Kidney (tissue), 14 donors: Measurements from ENCODE around the gene CLCN7. TPM values are rescaled to one million over a fixed set of nuclear protein-coding genes. Genes with fewer than 3 reads are reported as not detected.

ENCODE experiments used
- DNase-seq, 5 donors: peaks; one replicate each; pipeline ENCODE4 v3.0.0-alpha.2; 2013 to 2020
- FAIRE-seq: peaks from 2 replicates; lab custom pipeline; 2012; peaks lifted over from hg19 to GRCh38; lab: Jason Lieb, UNC
- H3K27ac ChIP-seq, 2 donors: one replicate each; pipeline ENCODE4 v1.7.0; 2013; ENCODE audit warnings: low read depth in 2 of 2, low read length in 2 of 2, inconsistent platforms in 1 of 2
- H3K27me3 ChIP-seq: one replicate; pipeline ENCODE4 v1.7.1; 2013; ENCODE audit warnings: low read length, inconsistent platforms; ENCODE audit not compliant: control insufficient read depth, insufficient read depth
- H3K36me3 ChIP-seq, 3 donors: one replicate each; pipeline versions ENCODE4 v1.7.0 to v1.7.1; 2013; ENCODE audit warnings: low read length in 3 of 3, control low read depth in 1 of 3, inconsistent platforms in 1 of 3; ENCODE audit not compliant: insufficient read depth in 3 of 3, control insufficient read depth in 2 of 3
- H3K4me1 ChIP-seq, 3 donors: one replicate each; pipeline versions ENCODE4 v1.7.0 to v1.7.1; 2013; ENCODE audit warnings: low read length in 3 of 3, inconsistent platforms in 1 of 3, low read depth in 1 of 3; ENCODE audit not compliant: control insufficient read depth in 2 of 3, insufficient read depth in 2 of 3
- H3K4me3 ChIP-seq, 3 donors: one replicate each; pipeline versions ENCODE4 v1.7.0 to v1.8.1; 2013; ENCODE audit warnings: low read length in 3 of 3, control low read depth in 1 of 3, inconsistent platforms in 1 of 3
- H3K9ac ChIP-seq, 3 donors: one replicate each; pipeline versions ENCODE4 v1.7.0 to v1.7.1; 2013; ENCODE audit warnings: low read length in 3 of 3, control low read depth in 1 of 3, inconsistent platforms in 1 of 3
- H3K9me3 ChIP-seq, 3 donors: one replicate each; pipeline versions ENCODE4 v1.7.0 to v1.7.1; 2013; ENCODE audit warnings: low read length in 3 of 3, control low read depth in 1 of 3, inconsistent platforms in 1 of 3; ENCODE audit not compliant: control insufficient read depth in 2 of 3, insufficient read depth in 1 of 3
- CTCF ChIP-seq: IDR thresholded peaks from 3 replicates; pipeline ENCODE4 v1.5.1; 2012; ENCODE audit warnings: mild to moderate bottlenecking, moderate library complexity, borderline replicate concordance; ENCODE audit not compliant: insufficient read depth; ENCODE audit errors: extremely low read depth
- intact Hi-C: fragments of 100-400 bp; cut with DNase I; formaldehyde crosslinking; loops from one replicate; pipeline ENCODE4 v1.11.1; 2022
- polyA plus RNA-seq: library from polyadenylated mRNA; stranded (reverse); fragments of 350-450 nt; fragmentation: Illumina TruSeq; extraction: RNeasy Lipid Tissue Mini Kit (QIAGEN cat#74804); gene quantifications from one replicate; pipeline ENCODE4 v1.2.3, GENCODE V29; 2014; ENCODE audit warnings: low read depth, low replicate concordance; ENCODE audit not compliant: insufficient read depth
- total RNA-seq: library from RNA; stranded (reverse); fragmentation: NEBNext Ultra II Directional; extraction: Animal tissue kit (Norgen Biotek cat#: 25700); gene quantifications from one replicate; pipeline ENCODE4 v1.2.1, GENCODE V29; 2021
- donor health status: control.
- donor health status: control.
- donor health status: control.
- donor health status: control.
- donor health status: control.
- donor health status: DM: yes; HTN: yes; CAD: no.
- donor health status: Normal renal cell carcinoma (clear cell type).

CLCN7 gene
- total and polyA plus RNA-seq, 2 donors from 2014 or later, result 38.9 to 92.5 TPM

DNA sequence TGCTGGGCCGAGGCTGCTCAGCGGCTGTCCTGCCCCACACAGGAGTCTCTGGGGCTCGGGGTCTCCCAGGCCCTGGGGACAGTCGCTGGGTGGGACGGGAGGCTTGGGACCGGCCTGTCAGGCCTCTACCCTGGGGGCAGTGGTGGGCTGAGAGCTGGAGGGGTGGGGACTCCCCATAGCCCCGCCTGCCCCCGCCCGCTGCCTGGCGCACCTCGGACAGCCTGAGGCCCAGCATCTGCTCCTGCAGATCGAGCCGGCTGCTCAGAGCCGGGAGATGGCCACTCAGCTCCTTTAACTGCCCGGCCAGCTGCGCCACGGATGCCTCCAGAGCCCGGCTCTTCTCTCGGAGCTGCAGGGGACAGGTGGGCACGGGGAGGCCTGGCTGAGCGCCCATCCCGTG, 37.2 kb downstream of the CLCN7 start:
- H3K4me1 ChIP-seq, result no peaks in the 10 kb centered on the region
- H3K4me3 ChIP-seq, result no peak overlapping the region
- no peak for FAIRE-seq
- no peak overlapping the region for H3K9ac ChIP-seq
- no peaks in the 10 kb centered on the region for H3K9me3 ChIP-seq
- no peaks in the 10 kb centered on the region for H3K36me3 ChIP-seq
- intact Hi-C loops, result no loop called here
- TF ChIP-seq CTCF, result no peak
- no peak for DNase-seq
- no peak overlapping the region for H3K27ac ChIP-seq
- no peaks in the 10 kb centered on the region for H3K27me3 ChIP-seq

DNA sequence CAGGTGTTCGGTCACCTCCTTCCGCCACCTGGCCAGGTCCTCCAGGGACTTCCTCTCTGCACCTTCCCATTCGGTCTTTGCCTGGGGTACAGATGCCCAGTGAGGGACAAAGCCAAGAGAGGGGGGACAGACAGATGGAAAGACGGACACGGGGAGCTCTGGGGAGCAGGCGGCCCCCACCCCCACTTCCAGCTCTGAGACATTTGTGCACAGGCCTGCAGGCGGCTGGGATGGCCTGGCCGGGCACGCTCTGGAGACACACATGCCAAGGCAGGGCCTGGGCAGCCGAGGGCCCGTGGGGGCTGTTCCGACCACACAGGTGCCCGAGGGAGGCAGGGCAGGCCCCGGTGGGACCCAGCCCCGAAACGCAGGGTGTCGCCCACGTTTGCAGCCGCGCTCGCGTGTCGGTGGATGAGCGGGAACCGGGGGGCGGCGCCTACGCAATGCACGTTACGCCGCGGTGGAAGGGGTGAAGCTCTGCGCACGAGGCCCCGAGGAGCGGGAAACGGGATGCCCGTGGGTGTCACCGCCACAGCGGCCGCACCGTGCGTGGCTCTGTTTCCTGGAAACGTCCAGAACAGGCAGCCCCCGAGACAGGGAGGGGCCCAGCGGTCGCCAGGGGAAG, 38.0 kb downstream of the CLCN7 start:
- DNase-seq, result no peak
- Histone ChIP-seq H3K4me3 (no peak overlapping the region), H3K27me3 (no peaks in the 10 kb centered on the region), H3K9me3 (no peaks in the 10 kb centered on the region), H3K4me1 (no peaks in the 10 kb centered on the region), H3K9ac (no peak overlapping the region), H3K27ac (no peak overlapping the region), H3K36me3 (no peaks in the 10 kb centered on the region)
- intact Hi-C loops, result no loop called here
- FAIRE-seq, result no peak
- no peak for TF ChIP-seq CTCF

DNA sequence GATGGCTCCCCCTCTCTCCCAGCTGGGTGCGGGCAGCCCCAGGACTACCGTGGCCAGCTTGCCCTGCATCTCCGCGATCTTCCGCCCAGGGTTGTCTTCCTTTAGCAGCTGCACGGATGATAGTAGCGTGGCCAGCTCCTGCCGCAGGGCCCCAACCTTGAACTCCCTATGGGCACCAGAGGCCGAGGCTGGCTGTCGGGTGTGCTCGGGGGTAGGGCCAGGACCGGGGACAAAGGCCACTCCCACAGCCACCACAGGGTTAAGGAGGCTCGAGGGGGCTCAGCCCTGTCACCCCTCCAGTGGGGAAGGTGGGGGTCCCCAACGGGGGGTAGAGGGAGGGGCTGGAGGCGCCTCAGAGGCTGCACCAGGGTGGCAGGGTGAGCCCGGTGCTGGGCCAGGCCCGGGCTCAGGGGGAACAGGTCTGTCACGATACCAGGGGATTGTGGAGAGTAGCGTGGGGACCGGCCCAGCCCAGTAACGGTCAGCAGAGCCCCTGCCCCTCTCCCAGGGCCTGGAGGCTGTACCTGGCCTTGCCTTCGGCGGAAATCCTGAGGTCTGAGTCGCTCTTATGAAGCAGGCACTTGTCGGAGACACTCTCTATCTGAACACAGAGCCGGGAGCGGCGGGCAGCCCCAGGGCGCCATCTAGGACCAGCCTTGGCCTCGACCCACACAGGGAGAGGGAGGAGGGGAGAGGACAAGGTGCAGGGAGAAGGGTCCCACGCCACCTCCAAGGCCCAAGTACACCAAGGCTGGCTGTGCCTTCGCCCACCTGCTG, 38.7 kb downstream of the CLCN7 start:
- no peaks in the 10 kb centered on the region for H3K9me3 ChIP-seq
- FAIRE-seq, result no peak
- TF ChIP-seq CTCF, result no peak
- DNase-seq, result no peak
- intact Hi-C loops, result no loop called here
- H3K27ac ChIP-seq, result no peak overlapping the region
- no peak overlapping the region for H3K9ac ChIP-seq
- H3K27me3 ChIP-seq, result no peaks in the 10 kb centered on the region
- H3K4me1 ChIP-seq, result no peaks in the 10 kb centered on the region
- H3K4me3 ChIP-seq, result no peak overlapping the region
- H3K36me3 ChIP-seq, result no peaks in the 10 kb centered on the region
